Right forelimb (tissue), 1 donor: ENCODE measurements around the gene EPS15.
"Not testable (repeated sequence)": the region's sequence is repeated elsewhere in the genome, so short reads cannot be mapped to it uniquely, and the experiment has no call there.

Experiments used
- DNase-seq: peaks from one replicate; pipeline ENCODE4 v3.0.0-alpha.2; 2018

The EPS15 gene

GRCh38 chr1:51542158-51542953 is 23.3 kb upstream of the EPS15 start:
- DNase-seq, result no peak

GRCh38 chr1:51541313-51542050 is 22.4 kb upstream of the EPS15 start:
- DNase-seq, result no peak

GRCh38 chr1:51537568-51537967 is 18.5 kb upstream of the EPS15 start:
- DNase-seq, result no peak

- no peak for DNase-seq
Observed at GRCh38 chr1:51535006-51535592, 16.0 kb upstream of the EPS15 start.

GRCh38 chr1:51534447-51534846 is 15.4 kb upstream of the EPS15 start:
- DNase-seq, result no peak

GRCh38 chr1:51532853-51533252 is 13.8 kb upstream of the EPS15 start:
- DNase-seq, result no peak

- DNase-seq, result not testable (repeated sequence)
Observed at GRCh38 chr1:51530447-51530846, 11.4 kb upstream of the EPS15 start.

- no peak for DNase-seq
Observed at GRCh38 chr1:51527144-51527543, 8.1 kb upstream of the EPS15 start.

GRCh38 chr1:51526248-51526647 is 7.2 kb upstream of the EPS15 start:
- no peak for DNase-seq

GRCh38 chr1:51525295-51525694 is 6.2 kb upstream of the EPS15 start:
- DNase-seq, result no peak

GRCh38 chr1:51524817-51525216 is 5.8 kb upstream of the EPS15 start:
- DNase-seq, result no peak

GRCh38 chr1:51523931-51524330 is 4.9 kb upstream of the EPS15 start:
- DNase-seq, result no peak

GRCh38 chr1:51520700-51521248 is 1.7 kb upstream of the EPS15 start:
- DNase-seq, result no peak

- no peak for DNase-seq
Observed at GRCh38 chr1:51519865-51520699, 1.0 kb upstream of the EPS15 start.

- DNase-seq, result no peak
Observed at GRCh38 chr1:51518586-51519047, 449 bp downstream of the EPS15 start.

- DNase-seq, result peak; percentile 64
Observed at GRCh38 chr1:51518033-51518585, 957 bp downstream of the EPS15 start.

GRCh38 chr1:51517361-51518032 is 1.6 kb downstream of the EPS15 start:
- DNase-seq, result peak; percentile 47

GRCh38 chr1:51516649-51517158 is 2.4 kb downstream of the EPS15 start:
- DNase-seq, result no peak

GRCh38 chr1:51515982-51516648 is 3.0 kb downstream of the EPS15 start:
- DNase-seq, result no peak

- no peak for DNase-seq
Observed at GRCh38 chr1:51515312-51515960, 3.6 kb downstream of the EPS15 start.
